SK-N-SH (cell line): Measurements from ENCODE around the gene COLEC12. TPM values are rescaled to one million over a fixed set of nuclear protein-coding genes. Genes with fewer than 3 reads are reported as not detected.

Experiments
- CTCF ChIA-PET: fragments of 300-600, 350-600 bp; formaldehyde crosslinking; extraction: SDS; loops from one replicate; lab custom pipeline; 2021; lab: Yijun Ruan, JAX
- POLR2A ChIA-PET: fragments of 350-600 bp; sonication (Branson Sonifier 250); formaldehyde crosslinking; extraction: SDS; loops from one replicate; lab custom pipeline; 2020; ENCODE audit warnings: antibody characterized with exemption, inconsistent platforms; lab: Yijun Ruan, JAX
- DNase-seq: peaks from one replicate; pipeline ENCODE4 v3.0.0; 2012
- H2AFZ ChIP-seq: fragments of 200-600 bp; sonication (generic); 2 replicates; pipeline ENCODE4 v1.8.1; 2016; ENCODE audit warnings: antibody characterized with exemption, mild to moderate bottlenecking, low read depth
- H3F3A ChIP-seq: fragments of 200-600 bp; sonication (generic); replicated peaks from 2 replicates; pipeline ENCODE3; 2016; ENCODE audit warnings: antibody characterized with exemption, mild to moderate bottlenecking; ENCODE audit not compliant: insufficient read depth
- H3K27ac ChIP-seq, 2 experiments: fragments of 200-500 bp in 1 of 2; fragments of 200-600 bp in 1 of 2; sonication (Bioruptor generic) in 1 of 2; sonication (generic), shearing (Covaris generic) in 1 of 2; 2 replicates each; pipeline versions ENCODE4 v1.5.1 to v1.6.1; 2014 to 2016; ENCODE audit warnings: low read depth in 2 of 2, inconsistent platforms in 1 of 2, low read length in 1 of 2, mild to moderate bottlenecking in 1 of 2, mixed read lengths in 1 of 2
- H3K27me3 ChIP-seq: fragments of 200-600 bp; sonication (generic), shearing (Covaris generic); 2 replicates; pipeline ENCODE4 v1.6.1; 2016; ENCODE audit warnings: mixed run types; ENCODE audit not compliant: insufficient read depth
- H3K36me3 ChIP-seq, 2 experiments: fragments of 200-500 bp in 1 of 2; fragments of 200-600 bp in 1 of 2; sonication (Bioruptor generic) in 1 of 2; sonication (generic) in 1 of 2; replicated peaks in 1 of 2; 2 replicates each; pipeline versions ENCODE3 to v1.5.1; 2014 to 2016; ENCODE audit warnings: low read length in 1 of 2, mild to moderate bottlenecking in 1 of 2; ENCODE audit not compliant: insufficient read depth in 2 of 2, control insufficient read depth in 1 of 2
- H3K4me1 ChIP-seq, 2 experiments: fragments of 200-500 bp in 1 of 2; fragments of 200-600 bp in 1 of 2; sonication (Bioruptor generic) in 1 of 2; sonication (generic), shearing (Covaris generic) in 1 of 2; 2 replicates each; pipeline versions ENCODE4 v1.5.1 to v1.6.1; 2014 to 2016; ENCODE audit warnings: low read depth in 1 of 2, low read length in 1 of 2, mixed run types in 1 of 2; ENCODE audit not compliant: insufficient read depth in 2 of 2, control insufficient read depth in 1 of 2
- H3K4me2 ChIP-seq: fragments of 200-600 bp; sonication (generic), shearing (Covaris generic); 2 replicates; pipeline ENCODE4 v1.6.1; 2017; ENCODE audit warnings: mixed run types
- H3K4me3 ChIP-seq, 2 experiments: fragments of 200-500 bp in 1 of 2; fragments of 200-600 bp in 1 of 2; sonication (Bioruptor generic) in 1 of 2; sonication (generic), shearing (Covaris generic) in 1 of 2; 2 replicates each; pipeline versions ENCODE4 v1.5.1 to v1.8.1; 2014 to 2016; ENCODE audit warnings: low read depth in 2 of 2, inconsistent platforms in 1 of 2, low read length in 1 of 2, mild to moderate bottlenecking in 1 of 2, mixed read lengths in 1 of 2, moderate library complexity in 1 of 2
- H3K79me2 ChIP-seq: fragments of 200-600 bp; sonication (generic); 2 replicates; pipeline ENCODE4 v1.8.1; 2017; ENCODE audit warnings: mild to moderate bottlenecking; ENCODE audit not compliant: insufficient read depth
- H3K9ac ChIP-seq: fragments of 200-600 bp; sonication (generic); 2 replicates; pipeline ENCODE4 v1.6.1; 2017; ENCODE audit warnings: mixed run types
- H3K9me2 ChIP-seq: fragments of 200-600 bp; sonication (generic); 2 replicates; pipeline ENCODE4 v1.6.1; 2017; ENCODE audit warnings: mixed run types
- H3K9me3 ChIP-seq: fragments of 200-600 bp; sonication (generic); 2 replicates; pipeline ENCODE4 v1.6.1; 2017; ENCODE audit warnings: mixed run types, mild to moderate bottlenecking, moderate library complexity
- H4K20me1 ChIP-seq: fragments of 200-600 bp; sonication (generic); 2 replicates; pipeline ENCODE4 v1.6.1; 2017; ENCODE audit warnings: mild to moderate bottlenecking, mixed run types; ENCODE audit not compliant: insufficient read depth
- EP300 ChIP-seq, 2 experiments: IDR thresholded peaks; 2 replicates each; pipeline versions ENCODE4 v1.4.0 to v1.6.1; 2012; ENCODE audit warnings: borderline replicate concordance in 1 of 2, low read depth in 1 of 2, low read length in 1 of 2
- FOXJ3 ChIP-seq: sonication (generic); formaldehyde crosslinking; IDR thresholded peaks from 2 replicates; pipeline ENCODE4 v1.5.1; 2020; ENCODE audit warnings: mild to moderate bottlenecking, missing genetic modification reagents
- GATA2 ChIP-seq: sonication (generic); formaldehyde crosslinking; IDR thresholded peaks from 2 replicates; pipeline ENCODE4 v1.5.0; 2020; ENCODE audit warnings: mild to moderate bottlenecking, missing genetic modification reagents
- JUND ChIP-seq: IDR thresholded peaks from 2 replicates; pipeline ENCODE4 v1.4.0; 2012
- MEF2A ChIP-seq: IDR thresholded peaks from 2 replicates; pipeline ENCODE4 v1.4.0; 2012; ENCODE audit warnings: low read depth, borderline replicate concordance
- MXI1 ChIP-seq: IDR thresholded peaks from 2 replicates; pipeline ENCODE4 v1.6.1; 2012; ENCODE audit warnings: mild to moderate bottlenecking, low read depth, low read length, improper control_type of control experiment
- POLR2AphosphoS5 ChIP-seq: IDR thresholded peaks from 2 replicates; pipeline ENCODE4 v1.6.1; 2012; ENCODE audit warnings: low read depth, low read length
- RCOR1 ChIP-seq: fragments of 150-350 bp; IDR thresholded peaks from 2 replicates; pipeline ENCODE4 v1.6.1; 2017; ENCODE audit warnings: antibody characterized with exemption, low read length
- SMC3 ChIP-seq: IDR thresholded peaks from 2 replicates; pipeline ENCODE4 v1.6.1; 2012; ENCODE audit warnings: low read depth, low read length, improper control_type of control experiment
- TAF1 ChIP-seq: IDR thresholded peaks from 2 replicates; pipeline ENCODE4 v1.6.1; 2012; ENCODE audit warnings: low read depth, mild to moderate bottlenecking, low read length, moderate library complexity, borderline replicate concordance
- WGBS: methylation state at CpG from one replicate; pipeline ENCODE4 v1.1.6; 2017; ENCODE audit warnings: low lambda C conversion rate; 5-methylcytosine and 5-hydroxymethylcytosine counted together
- polyA plus RNA-seq, 3 experiments: library from polyadenylated mRNA; depleted of rRNA; stranded (reverse); fragments of >200 nt; gene quantifications; 2 replicates each; pipeline ENCODE4 v1.2.3, GENCODE V29; 2012
- TF ChIP-seq, protein P1 (sequence below): fragments of 200-600 bp; sonication (generic); IDR thresholded peaks from 2 replicates; pipeline ENCODE4 v1.6.1; 2017; ENCODE audit warnings: antibody characterized with exemption, mild to moderate bottlenecking, moderate library complexity
- TF ChIP-seq, protein P2 (sequence below): IDR thresholded peaks from 2 replicates; pipeline ENCODE4 v1.4.0; 2012; ENCODE audit warnings: low read depth, borderline replicate concordance
- TF ChIP-seq, protein P3 (sequence below): IDR thresholded peaks from 2 replicates; pipeline ENCODE4 v1.4.0; 2012; ENCODE audit warnings: low read depth
- TF ChIP-seq, protein P4 (sequence below): IDR thresholded peaks from 2 replicates; pipeline ENCODE4 v1.4.0; 2012; ENCODE audit warnings: low read depth, borderline replicate concordance

Gene COLEC12
- polyA plus RNA-seq, 1 of the 3 experiments (the other 2 are of a cell fraction), result 41.2 TPM

DNA sequence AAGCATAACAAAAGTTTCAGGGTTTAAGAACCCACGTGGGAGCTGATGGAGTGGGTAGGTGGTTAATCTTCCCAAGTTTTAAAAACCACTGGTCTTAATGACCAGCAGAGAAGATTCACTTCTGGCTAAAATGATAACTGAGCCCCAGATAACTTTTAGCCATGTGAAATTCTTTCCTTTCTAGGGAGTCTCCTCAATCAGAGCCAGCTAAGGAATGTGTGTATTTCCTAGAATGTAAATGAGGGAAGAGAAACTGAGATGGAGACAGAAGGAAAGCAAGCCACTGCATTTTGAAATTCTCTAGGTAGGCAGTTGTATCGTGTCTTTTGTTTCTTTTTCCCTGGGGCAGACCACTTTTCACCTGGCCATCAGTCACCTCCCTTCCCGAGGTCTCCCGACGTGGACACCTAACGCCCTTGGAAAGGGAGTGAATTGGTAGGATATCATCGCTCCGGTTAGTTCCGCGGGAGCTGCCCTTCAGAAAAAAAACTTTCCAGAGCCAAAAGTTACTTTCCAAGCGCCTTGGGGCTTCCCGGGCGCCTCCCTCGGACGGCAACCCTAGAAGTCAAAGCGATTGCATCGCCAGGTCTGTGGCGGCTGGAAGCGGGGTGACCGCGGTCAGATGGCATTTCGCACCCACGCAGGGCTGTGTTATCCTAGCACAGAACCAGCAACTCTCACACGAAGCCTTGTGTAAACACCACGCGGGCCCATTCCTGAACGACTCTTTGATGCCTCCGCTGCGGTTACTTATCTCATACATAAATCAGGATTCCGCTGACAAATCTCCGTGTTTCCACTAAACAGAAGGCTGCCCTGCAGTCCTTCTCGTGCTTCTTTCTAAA, 1.3 kb downstream of the COLEC12 start (continued):
- TF ChIP-seq, protein P1, sequence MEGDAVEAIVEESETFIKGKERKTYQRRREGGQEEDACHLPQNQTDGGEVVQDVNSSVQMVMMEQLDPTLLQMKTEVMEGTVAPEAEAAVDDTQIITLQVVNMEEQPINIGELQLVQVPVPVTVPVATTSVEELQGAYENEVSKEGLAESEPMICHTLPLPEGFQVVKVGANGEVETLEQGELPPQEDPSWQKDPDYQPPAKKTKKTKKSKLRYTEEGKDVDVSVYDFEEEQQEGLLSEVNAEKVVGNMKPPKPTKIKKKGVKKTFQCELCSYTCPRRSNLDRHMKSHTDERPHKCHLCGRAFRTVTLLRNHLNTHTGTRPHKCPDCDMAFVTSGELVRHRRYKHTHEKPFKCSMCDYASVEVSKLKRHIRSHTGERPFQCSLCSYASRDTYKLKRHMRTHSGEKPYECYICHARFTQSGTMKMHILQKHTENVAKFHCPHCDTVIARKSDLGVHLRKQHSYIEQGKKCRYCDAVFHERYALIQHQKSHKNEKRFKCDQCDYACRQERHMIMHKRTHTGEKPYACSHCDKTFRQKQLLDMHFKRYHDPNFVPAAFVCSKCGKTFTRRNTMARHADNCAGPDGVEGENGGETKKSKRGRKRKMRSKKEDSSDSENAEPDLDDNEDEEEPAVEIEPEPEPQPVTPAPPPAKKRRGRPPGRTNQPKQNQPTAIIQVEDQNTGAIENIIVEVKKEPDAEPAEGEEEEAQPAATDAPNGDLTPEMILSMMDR, result no peak
- TF ChIP-seq FOXJ3 (CRISPR knock-in tag), result no peak; the same call in 1 of the 2 replicates
- TF ChIP-seq POLR2AphosphoS5, result peak; percentile 78; the same call in 1 of the 2 replicates
- TF ChIP-seq MEF2A, result peak; percentile 37; the same call in 1 of the 2 replicates
- peak; percentile 32 to 66; a peak in 3 of 4 replicates for TF ChIP-seq EP300 (IDR thresholded peaks at IDR 0.05; ENCODE audit: borderline replicate concordance in 1 of 2, low read depth in 1 of 2, low read length in 1 of 2)
- TF ChIP-seq, protein P2, sequence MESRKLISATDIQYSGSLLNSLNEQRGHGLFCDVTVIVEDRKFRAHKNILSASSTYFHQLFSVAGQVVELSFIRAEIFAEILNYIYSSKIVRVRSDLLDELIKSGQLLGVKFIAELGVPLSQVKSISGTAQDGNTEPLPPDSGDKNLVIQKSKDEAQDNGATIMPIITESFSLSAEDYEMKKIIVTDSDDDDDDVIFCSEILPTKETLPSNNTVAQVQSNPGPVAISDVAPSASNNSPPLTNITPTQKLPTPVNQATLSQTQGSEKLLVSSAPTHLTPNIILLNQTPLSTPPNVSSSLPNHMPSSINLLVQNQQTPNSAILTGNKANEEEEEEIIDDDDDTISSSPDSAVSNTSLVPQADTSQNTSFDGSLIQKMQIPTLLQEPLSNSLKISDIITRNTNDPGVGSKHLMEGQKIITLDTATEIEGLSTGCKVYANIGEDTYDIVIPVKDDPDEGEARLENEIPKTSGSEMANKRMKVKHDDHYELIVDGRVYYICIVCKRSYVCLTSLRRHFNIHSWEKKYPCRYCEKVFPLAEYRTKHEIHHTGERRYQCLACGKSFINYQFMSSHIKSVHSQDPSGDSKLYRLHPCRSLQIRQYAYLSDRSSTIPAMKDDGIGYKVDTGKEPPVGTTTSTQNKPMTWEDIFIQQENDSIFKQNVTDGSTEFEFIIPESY, result peak; percentile 79
- no peak for TF ChIP-seq TAF1
- peak; percentile 83 for TF ChIP-seq JUND

DNA sequence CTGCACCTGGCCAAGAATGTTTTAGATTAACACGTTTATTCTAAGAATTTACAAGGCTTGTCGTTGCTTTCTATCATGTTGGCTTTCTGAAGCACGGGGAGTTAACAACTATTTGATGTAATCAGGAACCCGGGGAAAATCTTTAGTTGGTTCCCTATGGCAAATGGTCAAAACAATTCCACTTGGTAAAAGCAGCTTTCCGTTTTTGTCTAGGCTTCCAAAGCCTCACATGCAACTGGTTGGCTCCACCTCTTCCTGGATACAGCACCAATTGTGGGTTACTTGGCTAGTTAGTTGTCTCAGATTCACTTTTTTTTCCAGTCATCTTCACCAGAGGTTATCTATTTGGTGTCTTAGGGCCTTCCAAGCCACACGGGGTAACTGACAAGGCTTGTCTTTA, 2.8 kb downstream of the COLEC12 start:
- H3K4me3 ChIP-seq, result no peak overlapping the region
- no peak overlapping the region for H3K4me2 ChIP-seq
- H3K27me3 ChIP-seq, result 0 out of 2 replicates have a peak, but pooled peaks cover 9% of the 10 kb centered on the region
- WGBS, result 55% methylated on average over 6 of the region's 6 CpGs
- H3F3A ChIP-seq, result peaks cover 15% of the 10 kb centered on the region
- no peaks in the 10 kb centered on the region for H3K9me3 ChIP-seq
- TF ChIP-seq MXI1 (no peak), TAF1 (no peak), FOXJ3 (CRISPR knock-in tag) (no peak), POLR2AphosphoS5 (no peak), SMC3 (no peak), GATA2 (CRISPR knock-in tag) (no peak), RCOR1 (no peak), JUND (no peak)
- TF ChIP-seq, protein P3, sequence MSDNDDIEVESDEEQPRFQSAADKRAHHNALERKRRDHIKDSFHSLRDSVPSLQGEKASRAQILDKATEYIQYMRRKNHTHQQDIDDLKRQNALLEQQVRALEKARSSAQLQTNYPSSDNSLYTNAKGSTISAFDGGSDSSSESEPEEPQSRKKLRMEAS, result no peak
- TF ChIP-seq, protein P1, result no peak
- TF ChIP-seq, protein P4, sequence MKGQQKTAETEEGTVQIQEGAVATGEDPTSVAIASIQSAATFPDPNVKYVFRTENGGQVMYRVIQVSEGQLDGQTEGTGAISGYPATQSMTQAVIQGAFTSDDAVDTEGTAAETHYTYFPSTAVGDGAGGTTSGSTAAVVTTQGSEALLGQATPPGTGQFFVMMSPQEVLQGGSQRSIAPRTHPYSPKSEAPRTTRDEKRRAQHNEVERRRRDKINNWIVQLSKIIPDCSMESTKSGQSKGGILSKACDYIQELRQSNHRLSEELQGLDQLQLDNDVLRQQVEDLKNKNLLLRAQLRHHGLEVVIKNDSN, result no peak
- H3K9me2 ChIP-seq, result no peaks in the 10 kb centered on the region
- peaks cover 10 to 17% of the 10 kb centered on the region in 2 experiments; a peak in 3 of 4 replicates for H3K4me1 ChIP-seq
- no peaks in the 10 kb centered on the region for H4K20me1 ChIP-seq
- ChIA-PET POLR2A (no interaction called here), CTCF (interaction anchor here (0.7 to 1.9 kb wide), 12 partner anchors 11 to 213 kb away, joined by 3 to 12 read pairs (median 3); no protein-coding TSS in a partner anchor)
- H3K79me2 ChIP-seq, result no peaks in the 10 kb centered on the region; the same call in 1 of the 2 replicates
- no peak for DNase-seq
- H3K9ac ChIP-seq, result no peak overlapping the region
- H3K36me3 ChIP-seq, result no peaks in the 10 kb centered on the region
- no peak overlapping the region for H2AFZ ChIP-seq
- no peak overlapping the region for H3K27ac ChIP-seq
